ENCODE data around the gene MOV10. TPM values are rescaled to one million over a fixed set of nuclear protein-coding genes. Genes with fewer than 3 reads are reported as not detected.

MOV10 gene
- total RNA-seq, 1 donor from 2014 or later = 16.1 TPM

GRCh38 chr1:112694363-112694929, 20.0 kb downstream of the MOV10 start:
- ATAC-seq = no peak
- DNase-seq (ENCODE audit: missing footprints) = no peak
- intact Hi-C loops (cut with DNase I) = no loop called here

- intact Hi-C loops (cut with DNase I) = no loop called here
- DNase-seq (ENCODE audit: missing footprints) (no peak), ATAC-seq (no peak)
Observed at GRCh38 chr1:112695276-112695675, 20.8 kb downstream of the MOV10 start.

GRCh38 chr1:112696578-112697314, 22.3 kb downstream of the MOV10 start:
- ATAC-seq (no peak), DNase-seq (ENCODE audit: missing footprints) (no peak)
- intact Hi-C loops (cut with DNase I) = no loop called here

GRCh38 chr1:112697781-112698201, 23.3 kb downstream of the MOV10 start:
- no peak for DNase-seq (ENCODE audit: missing footprints)
- no peak for ATAC-seq
- intact Hi-C loops (cut with DNase I) = no loop called here

GRCh38 chr1:112698366-112699310, 24.2 kb downstream of the MOV10 start:
- DNase-seq (ENCODE audit: missing footprints) = no peak
- no peak for ATAC-seq
- intact Hi-C loops (cut with DNase I) = no loop called here

- intact Hi-C loops (cut with DNase I) = loop anchor here (2.0 to 5.0 kb wide), 2 partner anchors 25 to 182 kb away; partner anchors contain the start of gene MOV10
Observed at GRCh38 chr1:112699425-112700144, 25.1 kb downstream of the MOV10 start.

GRCh38 chr1:112700290-112701226, 26.1 kb downstream of the MOV10 start:
- DNase-seq (ENCODE audit: missing footprints) (peak; percentile 97), ATAC-seq (peak; percentile 79)
- intact Hi-C loops (cut with DNase I) = loop anchor here (2.0 to 5.0 kb wide), 2 partner anchors 26 to 183 kb away; partner anchors contain the start of gene MOV10

More at GRCh38 chr1:112699425-112700144, 25.1 kb downstream of the MOV10 start:
- ATAC-seq (no peak), DNase-seq (ENCODE audit: missing footprints) (no peak)

- intact Hi-C loops (cut with DNase I) = loop anchor here (2.0 to 5.0 kb wide), 2 partner anchors 27 to 184 kb away; partner anchors contain the start of gene MOV10
- DNase-seq (ENCODE audit: missing footprints) (no peak), ATAC-seq (peak; percentile 0)
Observed at GRCh38 chr1:112701227-112702066, 27.0 kb downstream of the MOV10 start.

- ATAC-seq = no peak
- intact Hi-C loops (cut with DNase I) = loop anchor here (5.0 kb wide), 1 partner anchor 185 kb away; no protein-coding TSS in a partner anchor
- no peak for DNase-seq (ENCODE audit: missing footprints)
Observed at GRCh38 chr1:112702067-112702395, 27.6 kb downstream of the MOV10 start.

- ATAC-seq (no peak), DNase-seq (ENCODE audit: missing footprints) (no peak)
- intact Hi-C loops (cut with DNase I) = loop anchor here (5.0 kb wide), 1 partner anchor 185 kb away; no protein-coding TSS in a partner anchor
Observed at GRCh38 chr1:112702420-112703261, 28.2 kb downstream of the MOV10 start.

- intact Hi-C loops (cut with DNase I) = loop anchor here (5.0 kb wide), 1 partner anchor 186 kb away; no protein-coding TSS in a partner anchor
- DNase-seq (ENCODE audit: missing footprints) (no peak), ATAC-seq (no peak)
Observed at GRCh38 chr1:112703706-112704105, 29.2 kb downstream of the MOV10 start.

GRCh38 chr1:112704391-112704933, 30.0 kb downstream of the MOV10 start:
- intact Hi-C loops (cut with DNase I) = loop anchor here (5.0 kb wide), 1 partner anchor 187 kb away; no protein-coding TSS in a partner anchor
- no peak for ATAC-seq
- DNase-seq (ENCODE audit: missing footprints) = no peak

GRCh38 chr1:112704934-112705627, 30.6 kb downstream of the MOV10 start:
- intact Hi-C loops (cut with DNase I) = loop anchor here (1.0 to 5.0 kb wide), 3 partner anchors 188 to 314 kb away; no protein-coding TSS in a partner anchor
- peak; percentile 90 for DNase-seq (ENCODE audit: missing footprints)
- peak; percentile 62 for ATAC-seq

- intact Hi-C loops (cut with DNase I) = loop anchor here (1.0 to 5.0 kb wide), 2 partner anchors 88 to 204 kb away; no protein-coding TSS in a partner anchor
- peak; percentile 87 for DNase-seq (ENCODE audit: missing footprints)
- peak; percentile 90 for ATAC-seq
Observed at GRCh38 chr1:112706505-112707220, 32.2 kb downstream of the MOV10 start, which contains the start of gene RHOC. Gene RHOC, minus strand, starts transcription at chr1:112707127. Its CDS starts 3,328 bp downstream, at chr1:112703799.

Measured in Right ventricle myocardium inferior (tissue), 1 donor.